ENCODE results near the gene TRMT6. TPM values are rescaled to one million over a fixed set of nuclear protein-coding genes. Genes with fewer than 3 reads are reported as not detected.

Gene TRMT6
- total RNA-seq, 4 donors from 2014 or later = 7.7 to 13.0 (median 9.5) TPM

DNA sequence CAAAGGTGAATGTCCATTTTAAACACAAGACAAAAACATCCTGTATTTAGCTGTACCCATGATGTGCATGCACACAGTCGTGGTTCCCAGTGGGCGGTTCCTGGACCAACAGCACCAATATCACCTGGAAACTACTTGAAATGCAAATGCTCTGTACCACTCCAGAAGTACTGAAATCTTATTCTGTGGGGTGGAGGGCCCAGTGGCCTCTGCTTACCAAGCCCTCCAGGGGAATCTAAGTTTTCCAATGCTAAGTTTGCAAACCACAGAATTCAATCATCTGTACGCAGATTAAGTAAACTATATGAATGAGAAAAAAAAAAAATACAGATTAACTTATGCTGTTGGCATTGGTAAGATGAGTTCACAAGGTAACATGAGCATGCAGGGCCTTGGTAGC, 14.1 kb downstream of the TRMT6 start:
- Histone ChIP-seq H3K4me1 (no peaks in the 10 kb centered on the region), H3K9me3 (no peaks in the 10 kb centered on the region), H3K36me3 (peaks cover 35% of the 10 kb centered on the region), H3K27me3 (no peaks in the 10 kb centered on the region), H3K27ac (no peak overlapping the region), H3K4me3 (no peak overlapping the region)
- TF ChIP-seq EP300 (IDR thresholded peaks at IDR 0.05) = no peak
- TF ChIP-seq, protein P1, sequence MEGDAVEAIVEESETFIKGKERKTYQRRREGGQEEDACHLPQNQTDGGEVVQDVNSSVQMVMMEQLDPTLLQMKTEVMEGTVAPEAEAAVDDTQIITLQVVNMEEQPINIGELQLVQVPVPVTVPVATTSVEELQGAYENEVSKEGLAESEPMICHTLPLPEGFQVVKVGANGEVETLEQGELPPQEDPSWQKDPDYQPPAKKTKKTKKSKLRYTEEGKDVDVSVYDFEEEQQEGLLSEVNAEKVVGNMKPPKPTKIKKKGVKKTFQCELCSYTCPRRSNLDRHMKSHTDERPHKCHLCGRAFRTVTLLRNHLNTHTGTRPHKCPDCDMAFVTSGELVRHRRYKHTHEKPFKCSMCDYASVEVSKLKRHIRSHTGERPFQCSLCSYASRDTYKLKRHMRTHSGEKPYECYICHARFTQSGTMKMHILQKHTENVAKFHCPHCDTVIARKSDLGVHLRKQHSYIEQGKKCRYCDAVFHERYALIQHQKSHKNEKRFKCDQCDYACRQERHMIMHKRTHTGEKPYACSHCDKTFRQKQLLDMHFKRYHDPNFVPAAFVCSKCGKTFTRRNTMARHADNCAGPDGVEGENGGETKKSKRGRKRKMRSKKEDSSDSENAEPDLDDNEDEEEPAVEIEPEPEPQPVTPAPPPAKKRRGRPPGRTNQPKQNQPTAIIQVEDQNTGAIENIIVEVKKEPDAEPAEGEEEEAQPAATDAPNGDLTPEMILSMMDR (IDR thresholded peaks at IDR 0.05) = no peak
- TF ChIP-seq POLR2A (IDR thresholded peaks at IDR 0.05) = no peak
- TF ChIP-seq POLR2AphosphoS5 (IDR thresholded peaks at IDR 0.05) = no peak
- DNase-seq (ENCODE audit: low spot score in 2 of 2) = no peak
- 80% methylated on average over 3 of the region's 3 CpGs for WGBS

DNA sequence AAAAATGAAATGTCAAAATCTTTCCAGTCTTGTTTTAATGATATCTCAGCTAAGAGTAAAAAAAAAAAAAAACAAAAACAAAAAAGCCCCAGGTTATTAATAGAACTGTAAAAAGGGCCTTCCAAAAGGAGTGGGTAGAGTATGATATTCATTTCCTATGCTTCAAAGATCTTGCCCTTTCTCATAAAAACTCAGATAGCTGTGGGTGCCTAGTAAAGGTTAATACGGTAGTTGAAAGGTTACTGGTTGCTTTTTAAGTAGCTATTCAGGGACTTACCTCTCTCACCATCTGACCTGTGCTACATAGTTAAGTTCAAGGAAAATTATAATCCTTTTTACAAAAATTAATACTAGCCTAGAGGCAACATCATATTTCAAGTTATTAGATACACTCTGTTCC, 14.9 kb downstream of the TRMT6 start:
- no peak overlapping the region for H3K4me3 ChIP-seq
- WGBS = 51% methylated on average over 1 of the region's 1 CpG
- no peaks in the 10 kb centered on the region for H3K4me1 ChIP-seq

GRCh38 chr20:5933802-5934436, 16.4 kb downstream of the TRMT6 start:
- WGBS = 77% methylated on average over 7 of the region's 7 CpGs
- Histone ChIP-seq H3K4me1 (no peaks in the 10 kb centered on the region), H3K27ac (no peak overlapping the region), H3K4me3 (no peak overlapping the region), H3K9me3 (no peaks in the 10 kb centered on the region), H3K27me3 (no peaks in the 10 kb centered on the region), H3K36me3 (peaks cover 11% of the 10 kb centered on the region)
- DNase-seq (ENCODE audit: low spot score in 2 of 2) = no peak
- TF ChIP-seq POLR2AphosphoS5 (IDR thresholded peaks at IDR 0.05) = no peak
- no peak for TF ChIP-seq EP300 (IDR thresholded peaks at IDR 0.05)

More for the DNA sequence above, 14.9 kb downstream of the TRMT6 start:
- TF ChIP-seq POLR2A (IDR thresholded peaks at IDR 0.05) (no peak), POLR2AphosphoS5 (IDR thresholded peaks at IDR 0.05) (no peak)
- TF ChIP-seq, protein P1 (IDR thresholded peaks at IDR 0.05) = no peak
- H3K36me3 ChIP-seq = peaks cover 26% of the 10 kb centered on the region
- DNase-seq (ENCODE audit: low spot score in 2 of 2) = no peak
- no peaks in the 10 kb centered on the region for H3K9me3 ChIP-seq
- H3K27me3 ChIP-seq = no peaks in the 10 kb centered on the region
- no peak overlapping the region for H3K27ac ChIP-seq

GRCh38 chr20:5932796-5933195, 17.5 kb downstream of the TRMT6 start:
- no peak overlapping the region for H3K4me3 ChIP-seq
- TF ChIP-seq POLR2A (IDR thresholded peaks at IDR 0.05) (no peak), POLR2AphosphoS5 (IDR thresholded peaks at IDR 0.05) (no peak), EP300 (IDR thresholded peaks at IDR 0.05) (no peak)
- TF ChIP-seq, protein P1 (IDR thresholded peaks at IDR 0.05) = no peak
- WGBS = 69% methylated on average over 3 of the region's 3 CpGs
- no peaks in the 10 kb centered on the region for H3K4me1 ChIP-seq
- H3K27me3 ChIP-seq = no peaks in the 10 kb centered on the region
- H3K36me3 ChIP-seq = peaks cover under 1% of the 10 kb centered on the region
- no peaks in the 10 kb centered on the region for H3K9me3 ChIP-seq
- H3K27ac ChIP-seq = no peak overlapping the region
- no peak for DNase-seq (ENCODE audit: low spot score in 2 of 2)

DNA sequence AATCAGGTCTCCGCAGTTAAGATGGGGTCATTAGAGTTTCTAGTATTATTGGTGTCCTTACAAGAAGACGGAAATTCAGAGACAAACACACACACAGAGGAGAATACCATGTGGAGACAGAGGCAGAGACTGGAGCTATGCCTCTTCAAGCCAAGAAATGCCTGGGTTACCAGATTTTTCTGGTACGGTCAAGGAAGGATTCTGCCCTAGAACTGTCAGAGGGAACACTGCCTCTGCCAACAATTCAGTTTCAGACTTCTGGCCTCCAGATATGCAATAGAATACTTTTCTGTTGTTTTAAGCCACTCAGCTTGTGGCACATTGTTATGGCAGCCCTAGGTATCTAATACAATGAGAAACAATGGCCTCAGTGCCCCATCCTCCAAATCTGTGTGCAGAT, 18.9 kb downstream of the TRMT6 start:
- no peaks in the 10 kb centered on the region for H3K27me3 ChIP-seq
- WGBS = 82% methylated on average over 3 of the region's 3 CpGs
- no peaks in the 10 kb centered on the region for H3K36me3 ChIP-seq
- no peaks in the 10 kb centered on the region for H3K4me1 ChIP-seq
- DNase-seq (ENCODE audit: low spot score in 2 of 2) = no peak
- no peaks in the 10 kb centered on the region for H3K9me3 ChIP-seq
- no peak overlapping the region for H3K27ac ChIP-seq
- TF ChIP-seq POLR2AphosphoS5 (IDR thresholded peaks at IDR 0.05) (no peak), EP300 (IDR thresholded peaks at IDR 0.05) (no peak), POLR2A (IDR thresholded peaks at IDR 0.05) (no peak)
- TF ChIP-seq, protein P1 (IDR thresholded peaks at IDR 0.05) = no peak
- no peak overlapping the region for H3K4me3 ChIP-seq
